GM12872 (cell line): ENCODE measurements around the gene TCF25.

Source experiments
- TF ChIP-seq, protein P1 (sequence below): IDR thresholded peaks from 3 replicates; pipeline ENCODE4 v1.5.1; 2011; ENCODE audit warnings: low read depth, mild to moderate bottlenecking, low read length, moderate library complexity; ENCODE audit not compliant: insufficient read depth

TCF25 gene

DNA sequence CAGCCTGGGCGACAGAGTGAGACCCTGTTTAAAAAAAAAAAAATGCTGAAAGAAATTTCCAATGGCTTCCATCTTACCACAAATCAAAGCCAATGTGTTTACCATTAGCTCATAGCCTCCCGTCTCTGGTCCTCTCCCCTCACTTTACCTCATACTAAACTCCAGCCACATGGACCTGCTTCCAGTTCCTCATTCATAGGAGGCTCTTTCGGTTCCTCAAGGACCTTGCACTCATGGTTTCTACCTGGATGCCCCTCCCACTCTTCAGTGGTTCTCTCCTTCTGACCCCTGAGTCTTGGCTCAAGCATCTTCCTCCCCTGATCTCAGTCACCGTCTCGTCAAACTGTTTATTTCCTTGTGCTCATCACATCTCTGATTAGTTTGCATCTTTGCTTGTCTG is 71.4 kb downstream of the TCF25 start:
- TF ChIP-seq, protein P1, sequence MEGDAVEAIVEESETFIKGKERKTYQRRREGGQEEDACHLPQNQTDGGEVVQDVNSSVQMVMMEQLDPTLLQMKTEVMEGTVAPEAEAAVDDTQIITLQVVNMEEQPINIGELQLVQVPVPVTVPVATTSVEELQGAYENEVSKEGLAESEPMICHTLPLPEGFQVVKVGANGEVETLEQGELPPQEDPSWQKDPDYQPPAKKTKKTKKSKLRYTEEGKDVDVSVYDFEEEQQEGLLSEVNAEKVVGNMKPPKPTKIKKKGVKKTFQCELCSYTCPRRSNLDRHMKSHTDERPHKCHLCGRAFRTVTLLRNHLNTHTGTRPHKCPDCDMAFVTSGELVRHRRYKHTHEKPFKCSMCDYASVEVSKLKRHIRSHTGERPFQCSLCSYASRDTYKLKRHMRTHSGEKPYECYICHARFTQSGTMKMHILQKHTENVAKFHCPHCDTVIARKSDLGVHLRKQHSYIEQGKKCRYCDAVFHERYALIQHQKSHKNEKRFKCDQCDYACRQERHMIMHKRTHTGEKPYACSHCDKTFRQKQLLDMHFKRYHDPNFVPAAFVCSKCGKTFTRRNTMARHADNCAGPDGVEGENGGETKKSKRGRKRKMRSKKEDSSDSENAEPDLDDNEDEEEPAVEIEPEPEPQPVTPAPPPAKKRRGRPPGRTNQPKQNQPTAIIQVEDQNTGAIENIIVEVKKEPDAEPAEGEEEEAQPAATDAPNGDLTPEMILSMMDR, result no peak

DNA sequence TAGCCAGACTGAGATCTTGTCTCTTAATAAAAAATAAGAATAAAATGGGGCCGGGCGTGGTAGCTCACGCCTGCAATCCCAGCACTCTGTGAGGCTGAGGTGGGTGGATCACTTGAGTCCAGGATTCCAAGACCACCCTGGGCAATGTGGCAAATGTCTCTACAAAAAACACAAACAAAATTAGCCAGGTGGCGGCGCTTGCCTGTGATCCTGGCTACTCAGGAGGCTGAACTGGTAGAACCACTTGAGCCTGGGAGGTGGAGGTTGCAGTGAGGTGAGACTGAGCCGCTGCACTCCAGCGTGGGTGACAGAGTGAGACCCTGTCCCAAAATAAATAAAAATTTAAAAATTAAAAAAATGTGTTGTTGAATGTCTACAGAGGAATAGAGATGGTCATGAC is 72.3 kb downstream of the TCF25 start:
- TF ChIP-seq, protein P1, result no peak; the same call in 2 of the 3 replicates

DNA sequence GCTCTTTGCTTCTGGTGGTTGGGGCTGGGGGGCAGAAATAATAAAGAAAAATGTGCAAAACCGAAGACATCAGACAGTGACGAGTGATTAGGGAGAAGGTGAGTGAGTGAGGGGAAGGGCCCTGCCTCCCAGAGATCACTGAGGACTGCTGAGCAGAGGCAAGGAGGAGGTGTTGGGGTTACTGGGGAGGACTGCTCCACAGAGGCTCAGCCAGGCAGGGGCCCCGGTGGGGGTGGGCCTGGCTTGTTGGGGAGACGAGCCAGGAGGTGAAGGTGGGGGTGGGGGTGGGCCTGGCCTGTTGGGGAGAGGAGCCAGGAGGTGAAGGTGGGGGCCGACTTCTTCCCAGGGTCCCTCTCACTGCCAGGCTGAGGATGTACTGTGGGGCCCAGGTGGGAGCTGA is 73.1 kb downstream of the TCF25 start:
- TF ChIP-seq, protein P1, result no peak

DNA sequence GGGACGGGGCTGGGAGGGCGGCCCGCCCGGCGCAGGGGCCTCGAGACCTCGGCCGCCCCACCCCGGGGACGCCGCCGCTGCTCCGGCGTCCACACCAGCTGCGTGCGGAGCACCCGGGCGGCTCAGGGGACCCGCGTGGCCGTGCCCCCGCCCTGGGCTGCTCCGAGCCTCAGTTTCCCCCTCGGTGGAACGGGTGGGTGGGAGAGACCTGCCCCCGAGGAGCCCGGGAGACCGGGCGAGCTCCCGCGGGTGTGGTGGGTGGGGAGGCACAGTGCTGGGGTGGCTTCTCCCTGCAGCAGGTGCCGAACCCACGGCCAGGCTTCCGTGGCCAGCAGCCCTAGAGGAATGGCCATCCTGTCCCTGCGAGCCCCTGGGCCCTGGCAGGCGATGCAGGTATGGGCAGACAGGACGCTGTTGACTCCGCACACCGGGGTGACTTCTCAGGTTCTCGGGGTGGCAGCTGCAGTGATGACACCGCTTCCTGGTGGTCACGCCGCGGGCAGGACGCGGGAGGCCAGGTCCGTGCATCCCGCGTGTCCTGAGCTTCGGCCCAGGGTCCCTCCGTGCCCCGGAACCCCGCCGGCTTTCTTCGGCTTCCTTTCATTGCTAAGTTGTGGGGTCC is 75.8 kb downstream of the TCF25 start:
- TF ChIP-seq, protein P1, result no peak

DNA sequence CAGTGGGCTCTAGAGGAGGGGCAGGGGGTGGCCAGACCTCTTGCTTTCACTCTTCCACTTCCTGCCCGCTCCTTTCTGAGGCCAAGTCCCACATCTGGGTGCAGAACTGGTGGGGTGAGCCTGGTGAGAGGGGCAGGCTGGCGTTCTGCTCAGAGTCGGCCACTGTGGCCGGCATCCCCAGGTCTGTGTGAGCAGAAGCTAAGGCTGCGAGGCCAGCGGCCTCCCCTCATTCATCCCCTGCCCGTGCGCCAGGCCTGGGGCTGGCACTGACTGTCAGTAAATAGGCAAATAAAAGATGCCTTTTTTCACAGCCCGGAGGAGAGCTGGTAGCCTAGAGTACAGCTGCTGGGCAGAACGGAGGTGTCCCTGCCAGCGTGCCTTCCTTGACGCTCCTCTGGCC is 76.4 kb downstream of the TCF25 start:
- TF ChIP-seq, protein P1, result no peak

DNA sequence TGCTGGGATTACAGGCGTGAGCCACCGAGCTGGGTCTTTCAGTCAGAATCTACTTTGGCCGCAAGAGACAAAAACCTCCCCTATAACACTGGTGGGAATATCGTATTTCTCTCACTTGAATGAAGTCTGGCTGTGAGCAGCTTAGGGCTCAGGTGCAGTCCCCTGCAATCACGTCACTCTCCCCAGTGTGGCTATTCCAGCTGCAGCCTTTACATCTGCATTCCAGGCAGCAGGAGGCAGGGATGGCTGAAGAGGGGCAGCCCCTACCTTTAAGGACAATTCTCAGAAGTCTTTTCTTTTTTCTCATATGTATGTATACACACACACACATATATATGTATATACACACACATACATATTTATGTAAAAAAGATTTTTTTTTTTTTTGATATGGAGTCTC is 78.1 kb downstream of the TCF25 start:
- TF ChIP-seq, protein P1, result no peak

DNA sequence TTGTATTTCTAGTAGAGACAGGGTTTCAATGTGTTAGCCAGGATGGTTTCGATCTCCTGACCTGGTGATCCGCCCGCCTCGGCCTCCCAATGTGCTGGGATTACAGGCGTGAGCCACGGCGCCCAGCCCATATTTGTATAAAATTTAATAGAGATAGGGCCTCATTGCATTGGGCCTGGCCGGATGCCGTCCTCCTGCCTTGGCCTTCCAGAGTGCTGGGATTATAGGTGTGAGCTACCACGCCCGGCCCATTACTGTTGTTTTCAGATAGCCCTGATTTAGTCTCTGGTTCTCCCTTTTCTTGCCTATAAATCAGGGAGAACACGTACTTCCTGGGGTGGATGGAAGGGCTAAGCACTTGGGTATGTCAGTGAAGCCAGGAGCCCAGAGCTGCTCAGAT is 78.7 kb downstream of the TCF25 start:
- TF ChIP-seq, protein P1, result no peak
